SK-N-SH treated with all-trans-retinoic acid at 6 μM for 48 hours (cell line): ENCODE measurements around the gene OR4M1.
"Not testable (repeated sequence)": the region's sequence is repeated elsewhere in the genome, so short reads cannot be mapped to it uniquely, and the experiment has no call there.

Experiments
- GLIS3 ChIP-seq: fragments of 250-450 bp; sonication (Bioruptor Pico); IDR thresholded peaks from 2 replicates; pipeline ENCODE4 v1.5.0; 2020; ENCODE audit warnings: mild to moderate bottlenecking, moderate library complexity
- ISL1 ChIP-seq: fragments of 250-450 bp; sonication (Bioruptor Pico); IDR thresholded peaks from 2 replicates; pipeline ENCODE4 v2.1.2; 2022; ENCODE audit warnings: mild to moderate bottlenecking, moderate library complexity
- PPARA ChIP-seq: fragments of 250-450 bp; sonication (Bioruptor Pico); IDR thresholded peaks from 2 replicates; pipeline ENCODE4 v1.5.0; 2020; ENCODE audit warnings: mild to moderate bottlenecking, borderline replicate concordance
- RARB ChIP-seq: fragments of 250-450 bp; sonication (Bioruptor Pico); IDR thresholded peaks from 2 replicates; pipeline ENCODE4 v1.8.0; 2021; ENCODE audit warnings: mild to moderate bottlenecking, moderate library complexity
- ZFP3 ChIP-seq: fragments of 250-450 bp; sonication (Bioruptor Pico); IDR thresholded peaks from 2 replicates; pipeline ENCODE4 v1.5.0; 2020; ENCODE audit warnings: mild to moderate bottlenecking, moderate library complexity
- ZNF565 ChIP-seq: fragments of 450-650 bp; formaldehyde crosslinking; conservative IDR thresholded peaks from 2 replicates; pipeline ENCODE4 v1.5.0; 2020; ENCODE audit warnings: low read depth, mild to moderate bottlenecking, moderate library complexity
- ZNF70 ChIP-seq: fragments of 450-650 bp; formaldehyde crosslinking; IDR thresholded peaks from 2 replicates; pipeline ENCODE4 v1.5.0; 2020; ENCODE audit warnings: mild to moderate bottlenecking, moderate library complexity

GRCh38 chr14:19733893-19734292 is 39.4 kb upstream of the OR4M1 start:
- TF ChIP-seq GLIS3 (CRISPR knock-in tag); ZFP3; RARB (CRISPR knock-in tag); ISL1 (CRISPR knock-in tag); ZNF565 (CRISPR knock-in tag); ZNF70 (CRISPR knock-in tag); PPARA (CRISPR knock-in tag): not testable (repeated sequence)
